ENCODE measurements around the gene LCN10. TPM values are rescaled to one million over a fixed set of nuclear protein-coding genes. Genes with fewer than 3 reads are reported as not detected.

Gene LCN10
- total RNA-seq (2022; extraction: Qiagen RNA extraction), result 0.03 to 0.14 TPM in 2 of 5 replicates, not detected in the others

GRCh38 chr9:136742591-136743391 is at the start of gene LCN10:
Gene LCN10 (minus strand): TSS chr9:136742940. CDS start chr9:136742903, 37 bp downstream.

GRCh38 chr9:136790640-136791515 is 48.1 kb upstream of the LCN10 start, which contains the start of gene TMEM141:
Gene TMEM141 (plus strand): TSS chr9:136791344. CDS start chr9:136791371, 27 bp downstream.

GRCh38 chr9:136764301-136764891 is 21.7 kb upstream of the LCN10 start, which contains the start of gene LCN15:
Gene LCN15 (minus strand): TSS chr9:136764518. CDS start chr9:136764488, 30 bp downstream.

GRCh38 chr9:136748201-136748600 is 5.5 kb upstream of the LCN10 start, which contains the start of gene LCN6:
Gene LCN6 (minus strand): TSS chr9:136748525. CDS start chr9:136748483, 42 bp downstream.

GRCh38 chr9:136711751-136712689 is 30.7 kb downstream of the LCN10 start, which contains the start of gene DIPK1B:
Gene DIPK1B (plus strand): TSS chr9:136712572. CDS start chr9:136712666, 94 bp downstream.

Other genes starting within 250 kb of the LCN10 start
- 9.4 to 12.4 TPM (median 11.2 TPM) in 5 replicates for gene NOTCH1, start 196.9 kb downstream of the LCN10 start, total RNA-seq (2022; extraction: Qiagen RNA extraction)
- 38.6 to 58.2 TPM (median 57.2 TPM) in 5 replicates for gene EGFL7, start 80.0 kb downstream of the LCN10 start, total RNA-seq (2022; extraction: Qiagen RNA extraction)
- 71.0 to 109 TPM (median 106 TPM) in 5 replicates for gene AGPAT2, start 55.5 kb downstream of the LCN10 start, total RNA-seq (2022; extraction: Qiagen RNA extraction)
- 6.1 to 9.8 TPM (median 9.3 TPM) in 5 replicates for gene DIPK1B, start 30.4 kb downstream of the LCN10 start, total RNA-seq (2022; extraction: Qiagen RNA extraction)
- gene LCN6, start 5.6 kb upstream of the LCN10 start, total RNA-seq (2022; extraction: Qiagen RNA extraction), result not detected in 5 replicates
- not detected in 5 replicates for gene LCN8, start 15.3 kb upstream of the LCN10 start, total RNA-seq (2022; extraction: Qiagen RNA extraction)
- gene LCN15, start 21.6 kb upstream of the LCN10 start, total RNA-seq (2022; extraction: Qiagen RNA extraction), result 0.05 to 0.09 TPM (median 0.09 TPM) in 3 of 5 replicates, not detected in the others
- 64.4 to 82.3 TPM (median 79.7 TPM) in 5 replicates for gene TMEM141, start 48.4 kb upstream of the LCN10 start, total RNA-seq (2022; extraction: Qiagen RNA extraction)
- gene CCDC183, start 53.4 kb upstream of the LCN10 start, total RNA-seq (2022; extraction: Qiagen RNA extraction), result 0.19 to 0.38 TPM (median 0.28 TPM) in 5 replicates
- 63.0 to 83.9 TPM (median 80.3 TPM) in 5 replicates for gene RABL6, start 65.0 kb upstream of the LCN10 start, total RNA-seq (2022; extraction: Qiagen RNA extraction)
- gene AJM1, start 99.5 kb upstream of the LCN10 start, total RNA-seq (2022; extraction: Qiagen RNA extraction), result 3.7 to 4.5 TPM (median 4.1 TPM) in 5 replicates
- gene PHPT1, start 106.5 kb upstream of the LCN10 start, total RNA-seq (2022; extraction: Qiagen RNA extraction), result 250 to 343 TPM (median 299 TPM) in 5 replicates
- 1.5 to 4.6 TPM (median 3.8 TPM) in 5 replicates for gene MAMDC4, start 109.4 kb upstream of the LCN10 start, total RNA-seq (2022; extraction: Qiagen RNA extraction)
- gene EDF1, start 123.4 kb upstream of the LCN10 start, total RNA-seq (2022; extraction: Qiagen RNA extraction), result 415 to 505 TPM (median 466 TPM) in 5 replicates
- 37.2 to 59.4 TPM (median 50.2 TPM) in 5 replicates for gene TRAF2, start 143.6 kb upstream of the LCN10 start, total RNA-seq (2022; extraction: Qiagen RNA extraction)
- gene FBXW5, start 201.8 kb upstream of the LCN10 start, total RNA-seq (2022; extraction: Qiagen RNA extraction), result 65.5 to 105 TPM (median 98.0 TPM) in 5 replicates
- 0.87 to 1.4 TPM (median 1.3 TPM) in 5 replicates for gene C8G, start 202.3 kb upstream of the LCN10 start, total RNA-seq (2022; extraction: Qiagen RNA extraction)
- 0.58 to 2.4 TPM (median 1.5 TPM) in 5 replicates for gene LCN12, start 209.3 kb upstream of the LCN10 start, total RNA-seq (2022; extraction: Qiagen RNA extraction)
- gene PTGDS, start 234.6 kb upstream of the LCN10 start, total RNA-seq (2022; extraction: Qiagen RNA extraction), result 0.47 to 1.4 TPM (median 0.62 TPM) in 5 replicates
- gene LCNL1, start 240.1 kb upstream of the LCN10 start, total RNA-seq (2022; extraction: Qiagen RNA extraction), result 0.07 to 0.24 TPM (median 0.18 TPM) in 5 replicates
- gene PAXX, start 249.5 kb upstream of the LCN10 start, total RNA-seq (2022; extraction: Qiagen RNA extraction), result 42.6 to 85.1 TPM (median 74.1 TPM) in 5 replicates

Data from A549 treated with AZD2906 at 1 μM for 4 hours (cell line).